HG02938 (cell line): ENCODE results near the gene DTHD1.

Experiments used
- ATAC-seq: cut with Tn5 transposase; IDR thresholded peaks from one replicate; pipeline ENCODE4 v1.9.1; 2021; ENCODE audit warnings: mild to moderate bottlenecking, moderate library complexity; ENCODE audit not compliant: unreplicated experiment

Gene DTHD1

DNA sequence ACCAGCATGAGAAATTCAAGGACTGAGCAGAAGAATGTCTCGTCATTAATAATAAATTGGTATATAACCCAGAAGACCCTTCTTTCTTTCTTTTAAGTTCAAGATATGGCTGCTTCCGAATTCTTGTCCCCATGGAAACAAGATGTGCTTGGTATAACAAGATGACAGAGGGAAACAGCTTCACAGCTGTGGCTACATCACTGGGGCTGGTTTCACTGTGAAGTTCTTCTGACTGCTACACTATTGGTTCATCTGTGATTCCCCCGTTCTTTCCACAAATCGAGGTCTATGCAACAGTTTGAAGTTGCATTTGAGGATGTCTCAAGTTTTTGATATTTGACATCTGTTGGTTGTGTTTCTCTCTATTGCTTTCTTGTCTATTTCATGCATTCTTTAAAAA lies 12.3 kb upstream of the DTHD1 start:
- no peak for ATAC-seq

DNA sequence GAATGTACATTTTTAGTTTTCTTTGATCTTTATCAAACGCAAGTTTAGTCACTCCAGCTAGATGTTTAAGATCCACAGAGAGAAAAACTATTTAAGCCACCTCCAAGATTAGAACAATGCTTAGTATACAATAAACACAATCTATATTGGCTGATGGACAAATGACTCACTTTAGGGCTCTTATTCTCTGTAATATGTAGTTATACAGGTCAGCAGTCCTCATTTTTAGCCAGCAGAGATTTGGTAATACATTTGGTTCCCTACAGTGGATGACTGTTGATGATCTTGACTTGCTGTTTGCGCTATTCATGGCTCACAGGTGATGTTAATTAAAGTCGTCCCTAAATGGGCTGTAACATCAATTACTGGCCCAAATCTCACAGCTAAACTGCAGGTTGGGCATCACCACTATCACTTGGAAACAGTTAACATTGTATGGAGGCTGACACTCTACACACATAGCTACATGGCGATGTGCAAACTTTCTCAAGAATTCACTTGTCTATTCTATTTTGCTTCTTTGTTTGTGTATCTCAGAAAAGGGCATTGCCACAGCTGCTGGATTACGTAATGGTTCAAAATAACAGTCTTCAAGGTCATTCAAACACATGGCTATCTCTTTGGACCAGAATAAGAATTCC lies 11.8 kb upstream of the DTHD1 start:
- no peak for ATAC-seq

DNA sequence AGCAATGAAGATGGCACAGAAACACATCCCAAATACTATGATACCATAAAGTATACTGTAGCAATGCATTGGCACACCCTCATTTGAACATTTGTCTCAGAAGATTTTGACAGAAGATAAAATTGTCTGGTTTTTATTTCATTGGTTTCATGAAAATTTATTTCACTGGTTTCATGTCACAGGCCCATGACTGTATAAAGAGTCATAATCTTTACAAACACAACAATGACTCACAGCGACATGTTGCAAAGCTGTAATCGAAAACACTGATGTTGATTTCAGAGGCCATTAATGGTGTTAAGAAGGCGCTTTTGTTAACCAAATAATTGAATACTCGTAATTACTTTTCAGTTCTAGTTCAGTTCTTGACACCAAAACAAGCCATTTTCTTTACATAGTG lies 8.1 kb upstream of the DTHD1 start:
- no peak for ATAC-seq

DNA sequence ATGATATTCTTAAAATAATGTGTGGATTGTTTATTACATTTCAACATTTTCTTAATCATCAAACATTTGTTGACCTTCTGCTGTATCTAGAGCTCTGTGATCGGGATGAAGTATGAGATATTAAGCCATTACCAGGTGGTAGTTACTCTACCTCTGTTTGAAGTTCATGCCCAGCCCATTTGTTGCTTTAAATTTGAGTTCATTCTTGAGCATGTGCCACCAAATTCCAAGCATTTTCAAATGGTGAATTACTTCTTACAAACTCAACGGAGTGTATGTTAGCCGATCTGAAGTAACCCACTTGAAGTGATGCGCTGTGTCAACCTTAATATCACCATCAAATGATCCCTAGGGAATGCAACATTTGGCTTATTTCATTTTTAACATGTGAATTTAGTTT lies 7.3 kb upstream of the DTHD1 start:
- ATAC-seq, result no peak

DNA sequence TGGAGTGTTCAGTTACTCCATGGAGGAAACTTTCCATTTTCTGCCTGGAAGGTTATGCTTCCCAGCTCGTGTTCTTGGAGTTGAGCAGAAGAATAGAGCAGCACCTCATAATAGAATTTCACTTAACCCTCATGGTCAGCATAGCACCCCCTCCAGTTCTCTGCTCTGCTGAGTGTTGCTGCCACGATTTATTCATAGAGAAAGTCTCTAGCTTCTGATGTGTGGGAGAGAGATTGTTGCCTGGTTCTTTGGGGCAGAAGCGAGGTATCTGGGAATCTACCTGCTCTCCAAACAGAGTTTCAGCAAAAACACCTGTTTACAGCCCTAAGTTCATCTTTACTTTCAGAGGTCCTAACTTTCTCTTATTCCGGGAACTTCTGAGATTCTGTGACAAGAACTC lies 3.9 kb upstream of the DTHD1 start:
- ATAC-seq, result no peak

DNA sequence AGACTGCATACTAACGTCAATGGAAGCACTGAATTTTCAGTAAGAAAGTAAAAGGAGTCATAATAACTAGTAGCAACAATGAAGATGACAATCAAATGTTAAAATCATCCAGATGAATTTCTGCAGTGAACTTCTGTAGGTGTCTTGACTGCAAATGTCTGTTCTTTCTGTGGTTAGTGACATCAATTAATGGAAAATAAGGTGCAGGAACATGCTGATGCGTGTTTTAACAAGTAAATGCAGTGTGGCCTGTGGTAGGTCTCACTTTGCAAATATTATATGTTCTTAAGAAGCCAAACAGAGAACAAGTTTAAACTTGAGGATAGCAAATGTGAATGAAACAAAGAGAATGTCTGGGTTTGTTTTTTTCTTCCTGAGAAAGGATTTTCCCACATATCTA lies 2.6 kb upstream of the DTHD1 start:
- no peak for ATAC-seq

DNA sequence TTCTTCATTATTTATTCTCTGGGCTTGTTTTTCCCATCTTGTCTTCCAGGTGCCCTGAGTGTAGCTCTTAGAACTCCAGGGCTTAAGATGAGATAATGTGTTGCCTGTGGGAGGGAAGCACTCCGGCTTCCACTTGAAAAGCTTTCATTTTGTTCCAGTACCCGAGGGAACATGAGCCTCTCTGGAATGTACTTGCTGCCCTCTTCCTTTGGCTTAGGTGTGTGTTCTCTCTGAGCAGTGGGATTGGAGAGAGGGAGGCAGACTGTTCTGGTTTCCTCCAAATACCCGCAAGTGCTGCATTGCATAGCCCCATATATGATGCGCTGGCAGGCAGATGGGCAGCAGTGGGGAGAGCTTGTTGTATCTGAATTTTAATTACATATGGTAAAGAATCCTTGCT lies 861 bp upstream of the DTHD1 start:
- ATAC-seq, result no peak

DNA sequence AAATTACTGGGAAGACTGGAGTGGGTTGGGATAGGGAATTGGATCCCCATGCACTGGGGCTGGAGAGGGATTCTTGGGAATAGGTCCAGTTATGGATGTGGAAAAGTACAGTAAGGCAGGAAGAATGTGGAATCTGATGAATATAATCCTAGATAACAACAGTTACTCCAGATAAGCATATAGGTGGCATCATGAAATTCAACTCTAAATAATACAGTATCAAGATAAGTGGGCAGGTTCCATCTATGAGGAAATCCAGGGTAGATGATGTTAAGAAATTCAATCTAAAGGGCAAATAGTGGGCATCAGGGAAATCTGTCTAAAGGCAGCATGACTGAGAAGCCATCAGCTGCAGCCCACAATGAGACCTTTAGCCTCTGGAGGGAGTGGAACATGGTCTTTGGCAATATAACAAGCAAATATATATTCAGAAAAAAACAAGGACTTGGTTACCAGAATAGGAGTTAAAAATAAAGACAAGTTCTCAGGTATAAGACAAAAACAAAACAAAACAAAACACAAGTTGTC lies 1.2 kb downstream of the DTHD1 start:
- ATAC-seq, result no peak

DNA sequence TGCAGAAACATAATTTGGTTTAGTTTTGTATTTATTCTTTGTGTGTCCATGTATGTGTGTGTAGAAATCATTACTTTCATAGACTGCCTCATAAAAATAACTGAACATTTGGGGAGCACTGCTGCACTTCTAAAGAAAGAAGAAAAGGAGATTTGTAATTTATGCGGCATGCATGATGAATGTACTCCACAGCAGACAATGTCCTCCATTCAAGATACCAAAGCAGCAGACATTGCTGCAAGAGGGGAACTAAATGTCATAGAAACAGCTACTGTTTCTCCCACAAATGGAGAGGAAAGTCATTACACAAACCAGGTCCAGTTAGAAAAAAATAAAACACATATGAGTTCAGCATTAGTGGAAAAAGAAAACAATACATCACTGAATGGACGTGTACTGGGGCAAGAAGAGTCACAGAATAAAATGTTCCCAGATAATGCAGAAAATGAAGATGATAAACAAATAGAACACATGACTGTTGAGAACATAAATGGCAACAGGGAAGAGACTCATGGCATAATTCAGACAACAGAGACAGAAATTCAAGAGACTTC lies 2.6 kb downstream of the DTHD1 start:
- no peak for ATAC-seq

DNA sequence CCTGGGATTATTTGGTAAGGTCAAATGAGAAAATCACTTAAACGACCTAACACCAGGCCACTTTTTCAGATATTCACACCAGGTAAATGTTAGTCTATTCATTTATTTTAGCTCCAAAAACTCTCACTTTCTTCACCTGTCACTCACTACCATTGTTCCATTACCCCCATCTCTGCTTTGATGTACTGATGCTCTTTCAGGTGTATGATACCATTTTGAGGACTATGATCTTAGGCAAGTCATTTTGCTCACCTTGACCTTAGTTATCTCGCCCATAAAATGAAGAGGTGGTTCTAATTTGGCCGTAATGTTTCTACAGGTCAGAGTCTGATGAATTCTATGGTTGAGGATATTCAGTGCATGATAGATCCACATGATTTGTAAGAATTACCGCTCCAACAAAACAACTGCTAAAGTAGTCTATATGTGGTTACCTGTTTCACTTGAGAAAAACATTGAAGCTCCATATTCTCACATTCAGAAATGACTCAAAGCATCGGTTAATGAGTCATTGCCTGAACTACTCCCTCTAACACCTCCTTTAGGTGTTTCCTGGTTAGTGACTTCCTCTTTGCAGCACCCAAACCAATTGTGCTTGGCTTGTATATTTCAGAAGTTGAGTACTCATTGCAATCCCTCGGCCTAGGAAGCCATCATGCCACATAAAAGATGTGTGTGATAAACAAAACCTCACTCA lies 4.5 kb downstream of the DTHD1 start:
- peak; percentile 98 for ATAC-seq

DNA sequence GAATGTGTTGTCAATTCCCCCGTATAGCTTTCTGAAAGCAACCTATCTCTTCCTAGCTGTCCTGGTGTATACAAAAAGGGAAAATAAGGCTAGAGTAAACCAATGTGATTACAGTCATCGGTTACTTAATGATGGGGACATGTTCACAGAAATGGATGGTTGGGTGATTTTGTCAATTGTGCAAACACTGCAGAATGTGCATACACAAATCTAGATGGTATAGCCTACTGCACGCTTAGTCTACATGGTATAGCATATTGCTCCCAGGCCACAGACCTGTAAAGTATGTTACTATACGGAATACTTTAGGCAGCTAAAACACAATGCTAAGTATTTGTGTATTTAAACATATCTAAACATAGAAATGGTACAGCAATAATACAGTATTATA lies 5.1 kb downstream of the DTHD1 start:
- peak; percentile 28 for ATAC-seq

DNA sequence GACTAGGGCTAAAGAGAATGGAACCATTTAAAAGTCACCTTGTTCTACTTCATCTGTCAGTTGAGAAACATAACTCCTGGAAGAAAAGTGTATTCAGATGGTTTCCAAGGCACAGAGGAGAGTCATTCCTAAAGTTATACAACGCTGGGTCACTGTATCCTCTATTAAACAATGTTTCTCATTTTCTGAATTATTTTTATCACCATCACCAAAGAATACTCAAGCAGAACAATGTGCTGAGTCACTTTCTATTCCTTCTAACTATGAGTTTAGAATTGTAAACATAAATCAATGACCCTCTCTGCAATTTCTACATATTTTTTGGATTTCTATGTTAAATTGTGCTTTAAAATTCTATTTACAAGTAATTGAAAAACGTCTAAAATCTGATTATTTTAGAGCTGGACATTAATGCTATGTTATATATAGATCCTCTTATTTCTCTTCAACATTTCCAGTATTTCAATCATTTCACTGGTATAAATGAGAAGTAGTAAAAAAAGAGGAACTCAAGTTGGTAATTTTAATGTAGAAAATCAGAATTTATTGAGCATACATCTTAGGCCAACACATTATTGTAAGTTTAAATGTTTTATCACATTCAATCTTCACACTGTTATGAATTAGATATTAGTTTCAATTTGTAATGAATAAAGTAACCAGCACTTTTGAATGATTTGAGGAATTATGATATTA lies 7.5 kb downstream of the DTHD1 start:
- no peak for ATAC-seq

DNA sequence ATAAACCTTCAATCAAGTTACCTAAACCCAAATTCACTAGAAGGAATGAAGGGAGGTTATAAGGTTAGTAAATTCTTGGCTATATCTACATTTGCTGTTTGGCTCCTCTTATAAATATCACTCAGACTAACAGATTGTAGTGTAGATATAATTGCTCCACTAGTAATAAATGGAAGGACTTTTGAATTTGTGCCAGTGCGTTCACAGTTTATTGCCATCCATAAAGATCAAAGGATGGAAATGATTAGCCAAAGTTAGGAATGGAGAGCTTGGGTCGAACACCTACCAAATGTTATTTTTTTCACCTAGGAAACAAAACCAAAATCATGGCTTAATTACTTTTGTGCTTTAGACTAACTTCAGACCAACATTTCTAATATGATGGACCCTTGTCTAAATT lies 9.2 kb downstream of the DTHD1 start:
- ATAC-seq, result no peak

DNA sequence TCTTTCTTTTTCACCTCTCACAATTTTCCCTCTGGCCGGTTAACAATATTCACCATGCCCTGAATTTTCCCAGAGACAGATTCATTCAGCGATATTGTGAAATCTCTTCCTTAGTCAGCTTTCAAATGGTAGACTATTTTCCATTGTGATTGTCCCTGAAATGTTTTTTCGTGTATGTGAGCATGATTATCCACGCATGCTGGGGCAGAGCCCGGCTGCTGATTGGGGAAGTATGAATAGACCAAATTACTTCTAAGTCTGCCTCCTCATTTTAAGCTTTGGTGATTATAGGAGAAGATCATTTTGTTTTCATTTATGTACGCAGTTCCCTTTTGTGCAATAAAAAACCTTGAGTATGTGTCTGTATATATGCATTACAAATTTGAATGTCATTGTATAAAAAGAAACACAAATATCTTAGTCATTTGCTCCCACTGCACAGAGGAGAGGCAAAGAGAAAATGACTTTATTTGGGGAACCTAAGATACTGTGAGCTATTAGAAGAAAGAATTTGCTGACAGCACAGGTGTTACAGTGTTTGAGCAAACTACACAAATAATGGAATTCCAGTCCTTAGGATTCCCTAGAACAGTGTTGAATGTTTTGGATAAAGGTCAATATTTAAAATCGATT lies 11.3 kb downstream of the DTHD1 start:
- ATAC-seq, result no peak

DNA sequence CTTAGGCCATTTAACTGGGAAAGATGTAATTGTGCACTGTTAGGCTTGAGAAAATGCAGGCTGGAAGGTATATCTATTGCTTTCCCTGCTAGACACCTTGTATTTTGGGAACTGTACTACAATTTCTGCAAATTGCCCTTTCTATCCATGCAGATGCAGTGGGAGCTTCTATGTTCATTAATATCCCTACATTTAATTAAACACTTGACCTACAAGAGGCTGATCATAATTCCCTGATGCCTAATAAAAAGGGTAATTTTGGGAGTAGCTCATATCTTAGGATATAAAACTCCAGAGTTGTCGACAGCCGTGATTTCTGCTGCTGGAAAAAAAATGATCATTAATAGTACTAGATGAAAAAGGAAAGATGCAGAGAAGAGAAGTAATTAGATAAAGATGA lies 19.7 kb downstream of the DTHD1 start:
- no peak for ATAC-seq

DNA sequence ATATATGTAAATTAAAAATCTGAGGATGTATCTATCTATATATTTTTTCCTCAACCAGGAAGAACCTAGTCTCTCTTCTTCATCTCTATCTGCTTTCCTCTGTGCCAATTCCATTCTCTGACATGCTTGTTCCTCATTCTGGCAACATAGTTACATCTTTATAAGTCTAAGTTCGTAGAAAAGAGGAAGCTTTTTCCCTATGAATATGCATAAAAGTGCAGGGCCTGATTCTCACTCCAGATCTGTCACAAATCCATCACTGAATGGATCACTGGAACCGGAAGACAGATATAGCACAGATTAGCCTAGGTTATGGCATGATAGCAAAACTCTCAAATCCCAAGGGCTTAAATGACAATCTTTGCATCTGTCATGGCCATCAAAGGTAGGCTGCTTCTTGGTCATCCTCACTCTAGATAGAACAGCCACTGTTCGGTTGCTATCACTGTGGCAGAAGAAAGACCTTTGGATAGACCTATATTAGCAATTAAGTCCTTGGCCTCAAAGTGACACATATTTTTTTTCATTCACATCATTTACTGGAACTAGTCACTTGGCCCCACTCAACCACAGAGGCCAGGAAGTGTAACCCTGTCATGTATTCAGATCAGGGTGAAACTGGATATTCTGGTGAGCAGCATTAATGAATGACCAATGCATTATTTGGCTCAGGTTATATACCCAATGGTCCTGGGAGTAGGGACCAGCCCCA lies 22.2 kb downstream of the DTHD1 start:
- ATAC-seq, result peak; percentile 90

DNA sequence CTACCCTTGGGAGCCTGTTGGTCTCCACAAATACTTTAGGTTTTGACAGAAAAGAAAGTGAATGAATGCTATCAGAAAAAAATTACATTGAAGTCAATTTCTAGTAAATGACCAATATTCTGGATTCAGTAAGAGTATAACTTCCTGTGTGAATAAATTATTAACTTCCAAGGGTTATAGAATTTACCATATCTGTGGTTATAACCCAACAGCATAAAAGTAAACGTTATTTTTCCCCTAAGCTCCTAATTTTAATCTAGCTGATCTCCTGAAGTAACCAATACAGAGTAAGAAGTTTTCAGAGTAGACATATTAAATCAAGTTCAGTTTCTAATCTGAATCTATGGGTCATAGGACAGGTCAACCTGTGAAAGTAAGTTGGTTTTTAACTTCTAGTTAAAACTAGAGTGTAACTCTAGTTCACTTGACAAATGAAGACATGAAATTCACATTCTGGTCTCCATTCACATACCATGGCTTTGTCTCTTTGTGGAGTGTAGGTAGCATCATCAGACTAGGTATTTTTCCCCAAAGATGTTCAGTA lies 22.8 kb downstream of the DTHD1 start:
- peak; percentile 54 for ATAC-seq

DNA sequence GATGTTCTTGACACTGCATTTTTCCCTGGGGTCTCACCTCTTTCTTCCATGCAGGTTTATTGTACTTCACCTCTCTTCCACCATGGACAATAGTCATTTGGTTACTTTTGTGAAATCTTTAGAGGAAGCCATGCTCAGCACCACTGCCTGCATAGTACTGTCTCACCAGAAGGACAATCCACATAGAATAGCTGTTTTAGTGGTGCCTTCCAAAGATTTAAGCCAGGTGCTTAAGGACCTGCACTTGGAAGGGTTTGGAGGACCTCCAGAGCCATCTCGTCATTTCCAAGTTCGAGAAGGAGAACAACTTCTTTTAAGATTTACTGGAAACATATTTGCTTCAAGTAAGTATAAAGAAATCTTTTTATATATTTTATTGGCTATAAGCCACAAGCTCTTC lies 26.7 kb downstream of the DTHD1 start:
- ATAC-seq, result no peak

DNA sequence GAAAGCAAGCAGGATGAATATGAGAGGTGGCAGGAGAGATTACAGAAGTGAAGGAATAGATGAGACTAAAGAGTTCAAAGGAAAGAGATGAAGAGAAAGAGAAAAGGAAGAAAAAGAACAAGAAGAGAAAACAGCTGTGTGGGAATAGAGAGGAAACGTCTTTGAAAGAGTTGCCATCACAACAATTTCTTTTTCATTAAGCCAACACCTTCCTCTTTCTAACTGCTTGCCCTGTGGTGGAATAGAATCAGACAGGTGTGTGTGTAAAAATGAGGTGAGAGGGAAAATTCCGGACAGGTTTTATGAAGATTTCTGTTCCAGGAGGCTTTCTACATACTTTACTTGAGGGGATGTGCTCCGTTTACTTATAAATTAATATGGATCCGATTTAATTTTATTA lies 28.8 kb downstream of the DTHD1 start:
- no peak for ATAC-seq

DNA sequence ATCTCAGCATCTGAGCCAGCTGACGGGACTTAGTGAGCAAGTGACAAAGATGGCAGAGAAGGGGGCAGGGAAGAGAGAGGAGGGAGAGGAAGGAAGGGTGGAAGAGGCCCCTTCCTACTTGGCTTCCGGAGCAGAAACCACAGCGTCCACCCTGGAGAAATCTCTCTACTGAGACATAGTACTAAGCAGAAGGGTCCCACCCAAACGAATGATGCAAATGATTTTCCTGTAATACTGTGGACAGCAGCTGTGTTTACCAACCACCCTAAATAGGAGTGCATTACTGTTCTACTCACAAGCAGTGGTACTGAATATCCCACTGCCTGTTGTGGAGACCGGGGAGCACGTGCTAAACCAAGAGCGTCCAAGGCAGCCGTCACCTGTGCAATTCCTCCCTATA lies 29.4 kb downstream of the DTHD1 start:
- no peak for ATAC-seq
